GM21390 (cell line): ENCODE measurements around the gene GARIN5B.

Source experiments
- ATAC-seq: cut with Tn5 transposase; IDR thresholded peaks from one replicate; pipeline ENCODE4 v1.9.1; 2021; ENCODE audit not compliant: unreplicated experiment

GARIN5B gene

GRCh38 chr19:55325172-55325571 lies 37.9 kb downstream of the GARIN5B start, which contains the start of gene TMEM150B:
Gene TMEM150B, minus strand, starts transcription at chr19:55325341. Its CDS starts 4,305 bp downstream, at chr19:55321036.
- no peak for ATAC-seq

GRCh38 chr19:55324662-55325061 lies 38.4 kb downstream of the GARIN5B start:
- no peak for ATAC-seq

- ATAC-seq = no peak
Measured at GRCh38 chr19:55322204-55322885, 40.7 kb downstream of the GARIN5B start.

- no peak for ATAC-seq
Measured at GRCh38 chr19:55321466-55322137, 41.5 kb downstream of the GARIN5B start.

DNA sequence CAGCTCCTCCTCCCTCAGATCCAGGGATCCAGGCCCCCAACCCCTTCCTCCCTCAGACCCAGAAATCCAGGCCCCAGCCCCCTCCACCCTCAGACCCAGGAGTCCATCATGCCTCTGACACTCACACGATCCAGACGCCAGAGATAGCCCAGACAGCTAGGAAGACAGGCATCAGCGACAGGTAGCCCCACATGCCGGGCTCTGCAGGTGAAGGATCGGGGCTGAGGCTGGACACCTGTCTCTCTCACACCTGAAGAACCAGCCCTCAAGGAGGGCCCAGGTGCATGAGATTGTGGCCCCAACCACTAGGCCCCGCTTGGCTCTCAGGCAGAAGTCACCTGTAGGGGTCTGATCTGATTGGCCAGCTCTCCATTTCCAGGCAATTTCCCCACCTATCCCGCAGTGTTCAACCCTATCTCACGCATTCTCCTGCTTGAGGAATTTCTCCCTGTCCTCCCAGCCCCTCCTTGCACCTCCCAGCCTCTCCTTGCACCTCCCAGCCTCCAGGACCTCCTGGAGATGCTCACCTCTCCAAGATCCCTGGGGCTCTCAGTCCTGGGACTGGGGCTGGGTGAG lies 42.1 kb downstream of the GARIN5B start:
- no peak for ATAC-seq

DNA sequence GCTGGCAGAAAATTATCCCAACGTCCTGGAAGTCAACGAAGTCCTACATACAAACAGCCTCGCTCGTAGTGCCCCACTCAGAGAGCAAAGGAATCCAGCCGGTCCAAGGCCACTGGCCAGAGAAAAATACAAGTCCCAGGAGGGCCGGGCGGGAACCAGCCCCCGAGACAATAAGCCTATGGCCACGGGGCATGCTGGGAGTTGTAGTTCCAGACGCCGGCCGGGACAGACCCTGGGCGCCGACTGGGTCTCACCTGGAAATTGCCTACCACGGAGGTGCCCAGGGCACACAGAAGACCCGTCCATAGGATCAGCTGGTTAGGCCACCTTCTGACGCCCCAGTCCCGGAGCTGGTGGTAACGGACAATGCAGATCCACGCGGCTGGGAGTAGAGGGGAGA lies 43.3 kb downstream of the GARIN5B start:
- no peak for ATAC-seq

GRCh38 chr19:55316646-55317045 lies 46.4 kb downstream of the GARIN5B start:
- no peak for ATAC-seq

GRCh38 chr19:55315956-55316525 lies 47.0 kb downstream of the GARIN5B start:
- no peak for ATAC-seq

- no peak for ATAC-seq
Measured at GRCh38 chr19:55314396-55314795, 48.7 kb downstream of the GARIN5B start.

DNA sequence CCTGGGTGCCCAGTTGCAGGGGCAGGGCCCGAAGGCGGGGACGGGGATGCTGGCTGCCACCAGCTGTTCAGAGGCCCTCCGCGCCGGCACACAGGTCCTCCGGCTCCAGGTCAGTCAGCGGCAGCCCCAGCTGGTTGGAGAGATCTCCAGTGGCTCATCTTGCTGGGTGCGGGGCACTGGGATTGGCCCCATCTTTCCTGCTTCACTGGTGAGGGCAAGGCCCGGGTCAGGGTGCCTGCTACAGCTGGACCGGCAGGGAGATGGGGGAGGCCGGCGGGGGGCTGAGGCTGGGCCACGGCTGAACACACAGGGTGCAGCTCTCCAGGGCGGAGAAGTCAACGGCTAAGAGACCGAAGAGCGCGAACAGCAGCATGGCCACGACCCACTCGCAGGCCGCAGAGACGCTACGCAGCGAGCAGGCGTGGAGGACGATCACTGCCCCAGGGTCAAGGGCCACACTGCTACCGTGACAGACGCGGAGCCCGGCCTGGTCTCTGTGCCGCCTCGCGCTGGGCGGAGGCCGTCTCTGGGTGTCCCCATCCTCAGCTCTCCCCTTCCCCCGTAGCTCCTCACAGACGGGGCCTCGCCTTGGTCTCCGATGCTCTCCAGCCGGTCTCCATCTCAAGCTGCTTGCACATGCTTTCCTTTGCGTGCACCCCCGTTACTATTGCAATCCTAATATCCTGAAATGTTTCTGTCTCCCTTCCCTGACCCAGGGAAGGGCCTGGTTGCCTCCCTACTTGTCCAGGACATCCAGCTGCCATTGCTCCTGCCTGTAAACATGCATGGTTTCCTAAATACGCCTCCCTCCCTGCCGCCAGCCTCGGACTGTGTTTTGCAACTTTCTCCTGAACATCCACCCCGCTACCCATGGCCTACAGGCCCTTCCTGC lies 50.2 kb downstream of the GARIN5B start:
- ATAC-seq = no peak

- no peak for ATAC-seq
Measured at GRCh38 chr19:55311797-55312196, 51.3 kb downstream of the GARIN5B start.

DNA sequence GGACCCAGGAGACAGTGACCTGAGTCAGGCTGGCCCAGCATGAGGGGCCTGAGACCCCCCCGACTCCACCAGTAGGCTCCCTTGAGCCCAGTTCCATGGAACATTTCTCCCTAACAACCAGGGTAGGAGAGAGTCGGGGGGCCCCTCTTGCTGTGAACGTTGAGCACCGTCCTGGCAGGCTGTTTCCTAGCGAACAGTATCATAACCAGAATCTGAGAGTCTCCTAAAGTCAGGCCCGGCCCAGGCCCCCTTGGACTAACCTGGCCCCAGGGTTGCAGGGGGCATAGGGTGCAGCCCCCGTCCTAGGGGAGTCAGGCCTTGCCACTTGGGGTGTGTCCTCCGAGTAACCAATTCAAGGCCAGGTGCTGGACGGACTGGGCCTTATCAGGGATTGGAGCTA lies 51.7 kb downstream of the GARIN5B start:
- no peak for ATAC-seq

GRCh38 chr19:55310498-55310897 lies 52.6 kb downstream of the GARIN5B start:
- ATAC-seq = no peak

DNA sequence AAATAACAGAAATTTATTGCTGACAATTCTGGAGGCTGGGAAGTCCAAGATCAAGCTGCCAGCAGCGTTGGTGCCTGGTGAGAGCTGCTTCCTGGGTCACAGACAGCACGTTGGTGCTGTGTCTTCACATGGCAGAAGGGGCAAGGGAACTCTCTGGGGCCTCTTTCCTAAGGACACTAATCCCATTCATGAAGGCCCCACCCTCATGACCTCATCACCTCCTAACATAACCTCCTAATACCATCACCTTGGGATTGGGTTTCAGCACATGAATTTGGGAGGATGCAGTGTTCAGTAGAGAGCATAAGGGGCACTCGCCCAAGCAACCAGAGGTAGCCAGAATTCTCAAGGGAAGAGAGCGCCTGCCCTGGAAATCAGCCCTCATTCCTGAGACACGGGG lies 53.6 kb downstream of the GARIN5B start:
- ATAC-seq = no peak

DNA sequence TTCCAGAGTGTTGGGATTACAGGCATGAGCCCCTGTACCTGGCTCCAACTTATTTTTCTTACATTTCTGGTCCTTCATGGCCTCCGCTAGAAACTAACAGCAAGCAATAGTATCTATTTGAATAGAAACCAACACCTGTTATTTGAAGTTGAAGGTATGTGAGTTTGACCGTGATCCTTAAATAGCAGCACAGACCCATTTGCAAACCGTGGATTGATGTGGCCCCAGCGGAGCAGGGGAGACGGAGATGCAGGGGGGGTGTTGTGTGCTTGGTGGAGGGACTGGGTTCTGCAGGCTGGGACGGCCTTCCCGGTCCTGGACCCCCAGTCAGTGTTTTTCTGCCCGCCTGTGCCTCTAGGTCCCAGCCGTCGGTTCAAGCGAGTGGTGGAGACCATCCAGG lies 54.8 kb downstream of the GARIN5B start:
- no peak for ATAC-seq

- ATAC-seq = no peak
Measured at GRCh38 chr19:55306712-55307111, 56.3 kb downstream of the GARIN5B start.

- no peak for ATAC-seq
Measured at GRCh38 chr19:55305983-55306562, 57.0 kb downstream of the GARIN5B start.

GRCh38 chr19:55305491-55305890 lies 57.6 kb downstream of the GARIN5B start:
- ATAC-seq = no peak

DNA sequence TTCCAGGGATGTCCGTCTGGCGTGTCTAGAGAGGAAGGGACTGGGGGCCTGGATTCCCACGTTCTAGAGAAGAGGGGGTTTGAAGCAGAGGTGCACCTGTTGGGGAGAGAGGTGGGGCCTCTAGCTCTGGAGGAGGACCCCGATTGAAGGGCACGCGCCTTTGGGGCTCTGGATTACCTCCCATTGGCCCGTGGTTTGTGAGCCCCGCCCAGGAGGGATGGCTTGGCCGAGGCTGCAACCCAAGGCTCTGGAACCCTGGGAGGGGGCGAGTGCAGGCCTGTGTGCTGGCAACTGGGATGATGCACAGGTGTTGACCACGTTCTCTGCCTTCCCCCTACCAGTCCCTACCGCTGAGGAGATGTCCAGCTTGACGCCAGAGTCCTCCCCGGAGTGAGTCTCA lies 58.1 kb downstream of the GARIN5B start:
- no peak for ATAC-seq
